BJ (cell line): ENCODE data around the gene C2CD2L. TPM values are rescaled to one million over a fixed set of nuclear protein-coding genes. Genes with fewer than 3 reads are reported as not detected.
A peak's percentile ranks its signal among the peaks of the same experiment; 100 is the strongest.

ENCODE experiments used
- CTCF ChIA-PET: fragments of 350-600 bp; formaldehyde crosslinking; extraction: SDS; loops from one replicate; lab custom pipeline; 2021; ENCODE audit warnings: antibody characterized with exemption, inconsistent platforms; lab: Yijun Ruan, JAX
- POLR2A ChIA-PET: fragments of 300-600 bp; sonication (Branson Sonifier 250); formaldehyde crosslinking; extraction: SDS; loops from one replicate; lab custom pipeline; 2021; ENCODE audit warnings: antibody characterized with exemption; lab: Charles Lee
- DNase-seq: peaks from one replicate; pipeline ENCODE4 v3.0.0-alpha.2; 2011; ENCODE audit warnings: low read depth
- H3K27me3 ChIP-seq: 2 replicates; pipeline ENCODE4 v1.6.0; 2011; ENCODE audit warnings: low read length; ENCODE audit not compliant: control insufficient read depth, insufficient read depth
- H3K36me3 ChIP-seq: 2 replicates; pipeline ENCODE4 v1.5.1; 2011; ENCODE audit warnings: low read length; ENCODE audit not compliant: control insufficient read depth, insufficient read depth
- H3K4me3 ChIP-seq: 2 replicates; pipeline ENCODE4 v1.5.1; 2011; ENCODE audit warnings: low read depth, mild to moderate bottlenecking, control low read depth, low read length
- CTCF ChIP-seq: IDR thresholded peaks from 2 replicates; pipeline ENCODE4 v1.5.1; 2011; ENCODE audit warnings: low read depth, mild to moderate bottlenecking, control low read depth, inconsistent platforms, low read length, moderate library complexity; ENCODE audit not compliant: insufficient read depth
- polyA plus RNA-seq: library from polyadenylated mRNA; depleted of rRNA; stranded (reverse); fragments of >200 nt; gene quantifications from 2 replicates; pipeline ENCODE4 v1.2.3, GENCODE V29; 2011

Gene C2CD2L
- polyA plus RNA-seq, 1 experiment, result 5.7 TPM

- TF ChIP-seq CTCF, result no peak
- H3K27me3 ChIP-seq, result peaks cover 17% of the 10 kb centered on the region
- H3K36me3 ChIP-seq, result no peaks in the 10 kb centered on the region
- ChIA-PET CTCF (interaction anchor here (0.9 to 2.3 kb wide), 5 partner anchors 12 to 333 kb away, joined by 3 to 12 read pairs (median 5); partner anchors contain the start of gene DPAGT1), POLR2A (no interaction called here)
- H3K4me3 ChIP-seq, result no peak overlapping the region
- no peak for DNase-seq
Observed at GRCh38 chr11:119147604-119148333, 40.6 kb downstream of the C2CD2L start.

- no peaks in the 10 kb centered on the region for H3K36me3 ChIP-seq
- peak overlapping the region; percentile 54 for H3K4me3 ChIP-seq
- peaks cover 17% of the 10 kb centered on the region for H3K27me3 ChIP-seq
- ChIA-PET CTCF (interaction anchor here (0.6 to 2.4 kb wide), 5 partner anchors 8 to 48 kb away, joined by 3 to 12 read pairs (median 6); no protein-coding TSS in a partner anchor), POLR2A (interaction anchor here (0.9 kb wide), 1 partner anchor 53 kb away, joined by 3 read pairs; a partner anchor contains a TSS)
- TF ChIP-seq CTCF, result no peak
- DNase-seq, result no peak
Observed at GRCh38 chr11:119148720-119149017, 41.5 kb downstream of the C2CD2L start.

GRCh38 chr11:119149018-119149785, 42.1 kb downstream of the C2CD2L start, which contains the start of gene ABCG4:
ABCG4 (plus strand) TSS chr11:119149052; CDS start chr11:119149966, 914 bp downstream.
- H3K27me3 ChIP-seq, result peaks cover 17% of the 10 kb centered on the region
- ChIA-PET CTCF (interaction anchor here (0.6 to 2.4 kb wide), 4 partner anchors 8 to 48 kb away, joined by 3 to 12 read pairs (median 6); no protein-coding TSS in a partner anchor), POLR2A (interaction anchor here (0.9 kb wide), 1 partner anchor 54 kb away, joined by 3 read pairs; a partner anchor contains a TSS)

GRCh38 chr11:119149786-119150275, 42.7 kb downstream of the C2CD2L start:
- ChIA-PET POLR2A (interaction anchor here (0.9 kb wide), 1 partner anchor 54 kb away, joined by 3 read pairs; a partner anchor contains a TSS), CTCF (interaction anchor here (1.0 to 2.4 kb wide), 3 partner anchors 10 to 47 kb away, joined by 3 to 12 read pairs (median 8); no protein-coding TSS in a partner anchor)
- H3K27me3 ChIP-seq, result peaks cover 20% of the 10 kb centered on the region
- TF ChIP-seq CTCF, result no peak
- peak overlapping the region; percentile 54; the same call in 1 of the 2 replicates for H3K4me3 ChIP-seq
- DNase-seq, result no peak
- H3K36me3 ChIP-seq, result no peaks in the 10 kb centered on the region

More at GRCh38 chr11:119149018-119149785, 42.1 kb downstream of the C2CD2L start, which contains the start of gene ABCG4:
- DNase-seq, result no peak
- no peak for TF ChIP-seq CTCF
- no peaks in the 10 kb centered on the region for H3K36me3 ChIP-seq
- H3K4me3 ChIP-seq, result peak within 1 kb of the TSS; percentile 54

- Histone ChIP-seq H3K4me3 (no peak overlapping the region), H3K27me3 (peaks cover 26% of the 10 kb centered on the region), H3K36me3 (no peaks in the 10 kb centered on the region)
- POLR2A ChIA-PET, result no interaction called here
- TF ChIP-seq CTCF, result no peak
- CTCF ChIA-PET, result interaction anchor here (0.7 to 1.4 kb wide), 4 partner anchors 12 to 171 kb away, joined by 3 to 4 read pairs (median 4); no protein-coding TSS in a partner anchor
- no peak for DNase-seq
Observed at GRCh38 chr11:119152043-119152442, 44.9 kb downstream of the C2CD2L start.
